ENCODE data around the gene COMTD1. TPM values are rescaled to one million over a fixed set of nuclear protein-coding genes. Genes with fewer than 3 reads are reported as not detected.
"Not testable (repeated sequence)": the region's sequence is repeated elsewhere in the genome, so short reads cannot be mapped to it uniquely, and the experiment has no call there.

Gene COMTD1
- total and polyA plus RNA-seq, 10 of the 15 experiments (the other 5 are each of a cell fraction or from before 2014, with no cell fraction given), result 0.39 to 64.3 (median 26.0) TPM

- ChIA-PET CTCF (interaction anchor here (0.6 to 3.6 kb wide), 5 partner anchors 12 to 1000 kb away, joined by 3 to 10 read pairs (median 3); no protein-coding TSS in a partner anchor), SMC1A (ENCODE audit: uncharacterized antibody, unreplicated experiment) (interaction anchor here (0.9 kb wide), 1 partner anchor 11 kb away, joined by 3 read pairs; no protein-coding TSS in a partner anchor), RAD21 (ENCODE audit: unreplicated experiment) (interaction anchor here (1.9 kb wide), 1 partner anchor 20 kb away, joined by 5 read pairs; no protein-coding TSS in a partner anchor), POLR2A (interaction anchor here (1.0 kb wide), 1 partner anchor 47 kb away, joined by 4 read pairs; no protein-coding TSS in a partner anchor)
- no TSS peak for BruUV-seq (replicated peaks)
- no peak overlapping the region for H3K27ac ChIP-seq (ENCODE audit: control insufficient read depth, insufficient read depth)
- H4K20me1 ChIP-seq (ENCODE audit: control insufficient read depth, insufficient read depth), result no peaks in the 10 kb centered on the region
- H3K4me3 ChIP-seq, result no peak overlapping the region
- H2AFZ ChIP-seq (ENCODE audit: control insufficient read depth, low read depth, low read length), result no peak overlapping the region
- H3K9me3 ChIP-seq (replicated peaks; ENCODE audit: control insufficient read depth, insufficient read depth, low read length), result no peaks in the 10 kb centered on the region
- no peak for ATAC-seq
- FAIRE-seq, result no peak
- no peaks in the 10 kb centered on the region for H3K36me3 ChIP-seq (ENCODE audit: control insufficient read depth in 2 of 2, insufficient read depth in 2 of 2, low read length in 1 of 2)
- intact Hi-C loops (cut with micrococcal nuclease; ENCODE audit: unreplicated experiment) (no loop called here), in situ Hi-C loops (cut with MboI) (no loop called here)
- WGBS (ENCODE audit: insufficient coverage, insufficient replicate concordance, low lambda C conversion rate, missing lambda C conversion rate), result 76% methylated on average over 13 of the region's 13 CpGs
- TF ChIP-seq ZZZ3 (IDR thresholded peaks at IDR 0.05; ENCODE audit: control insufficient read depth, insufficient read length, low read depth), result no peak
- 0 out of 2 replicates have a peak, but pooled peaks cover 3% of the 10 kb centered on the region for H3K4me1 ChIP-seq (ENCODE audit: control insufficient read depth, insufficient read depth, low read length)
- DNase-seq (ENCODE audit: low read depth, low spot score), result no peak
- peaks cover 19% of the 10 kb centered on the region for H3K79me2 ChIP-seq (ENCODE audit: control insufficient read depth, insufficient read depth, low read length)
- H3K27me3 ChIP-seq (replicated peaks in 1 of 2; ENCODE audit: control insufficient read depth in 2 of 2, insufficient read depth in 2 of 2, low read length in 1 of 2), result no peaks in the 10 kb centered on the region
- no peak overlapping the region for H3K9ac ChIP-seq (ENCODE audit: control insufficient read depth, insufficient read depth, low read length)
- no peak overlapping the region for H3K4me2 ChIP-seq (ENCODE audit: control insufficient read depth, insufficient read depth)
These were observed 28.5 kb downstream of the COMTD1 start for GRCh38 chr10:75207079-75207856.

GRCh38 chr10:75206638-75207037 lies 29.1 kb downstream of the COMTD1 start:
- H3K4me2 ChIP-seq (ENCODE audit: control insufficient read depth, insufficient read depth); H3K27me3 ChIP-seq (replicated peaks in 1 of 2; ENCODE audit: control insufficient read depth in 2 of 2, insufficient read depth in 2 of 2, low read length in 1 of 2); H3K4me3 ChIP-seq; FAIRE-seq; H2AFZ ChIP-seq (ENCODE audit: control insufficient read depth, low read depth, low read length); H4K20me1 ChIP-seq (ENCODE audit: control insufficient read depth, insufficient read depth); H3K4me1 ChIP-seq (ENCODE audit: control insufficient read depth, insufficient read depth, low read length); in situ Hi-C loops (cut with MboI); BruUV-seq (replicated peaks); H3K36me3 ChIP-seq (ENCODE audit: control insufficient read depth in 2 of 2, insufficient read depth in 2 of 2, low read length in 1 of 2); H3K9me3 ChIP-seq (replicated peaks; ENCODE audit: control insufficient read depth, insufficient read depth, low read length); ATAC-seq; intact Hi-C loops (cut with micrococcal nuclease; ENCODE audit: unreplicated experiment); H3K9ac ChIP-seq (ENCODE audit: control insufficient read depth, insufficient read depth, low read length); H3K27ac ChIP-seq (ENCODE audit: control insufficient read depth, insufficient read depth); DNase-seq (ENCODE audit: low read depth, low spot score): not testable (repeated sequence)
- ChIA-PET POLR2A (interaction anchor here (1.0 kb wide), 1 partner anchor 46 kb away, joined by 4 read pairs; no protein-coding TSS in a partner anchor), RAD21 (ENCODE audit: unreplicated experiment) (interaction anchor here (1.9 kb wide), 1 partner anchor 19 kb away, joined by 5 read pairs; no protein-coding TSS in a partner anchor), CTCF (interaction anchor here (0.7 to 3.6 kb wide), 6 partner anchors 11 to 28 kb away, joined by 3 to 16 read pairs (median 4); no protein-coding TSS in a partner anchor), SMC1A (ENCODE audit: uncharacterized antibody, unreplicated experiment) (interaction anchor here (1.5 kb wide), 1 partner anchor 19 kb away, joined by 4 read pairs; no protein-coding TSS in a partner anchor)
- H3K79me2 ChIP-seq (ENCODE audit: control insufficient read depth, insufficient read depth, low read length), result peaks cover 12% of the 10 kb centered on the region
- WGBS (ENCODE audit: insufficient coverage, insufficient replicate concordance, low lambda C conversion rate, missing lambda C conversion rate), result 98% methylated on average over 12 of the region's 14 CpGs

Measured in GM12878 (cell line).